Stimulated activated CD4-positive, alpha-beta T cell treated with anti-CD3 and anti-CD28 coated beads, TNF-alpha, amount 100 ng/mL, for 48 hours (primary cell): ENCODE results near the gene IVL.

ENCODE experiments used
- DNase-seq, 3 donors: peaks; one replicate each; pipeline ENCODE4 v3.0.0-alpha.2; 2020; ENCODE audit warnings: low read depth in 3 of 3

The IVL gene, protein sequence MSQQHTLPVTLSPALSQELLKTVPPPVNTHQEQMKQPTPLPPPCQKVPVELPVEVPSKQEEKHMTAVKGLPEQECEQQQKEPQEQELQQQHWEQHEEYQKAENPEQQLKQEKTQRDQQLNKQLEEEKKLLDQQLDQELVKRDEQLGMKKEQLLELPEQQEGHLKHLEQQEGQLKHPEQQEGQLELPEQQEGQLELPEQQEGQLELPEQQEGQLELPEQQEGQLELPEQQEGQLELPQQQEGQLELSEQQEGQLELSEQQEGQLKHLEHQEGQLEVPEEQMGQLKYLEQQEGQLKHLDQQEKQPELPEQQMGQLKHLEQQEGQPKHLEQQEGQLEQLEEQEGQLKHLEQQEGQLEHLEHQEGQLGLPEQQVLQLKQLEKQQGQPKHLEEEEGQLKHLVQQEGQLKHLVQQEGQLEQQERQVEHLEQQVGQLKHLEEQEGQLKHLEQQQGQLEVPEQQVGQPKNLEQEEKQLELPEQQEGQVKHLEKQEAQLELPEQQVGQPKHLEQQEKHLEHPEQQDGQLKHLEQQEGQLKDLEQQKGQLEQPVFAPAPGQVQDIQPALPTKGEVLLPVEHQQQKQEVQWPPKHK

DNA sequence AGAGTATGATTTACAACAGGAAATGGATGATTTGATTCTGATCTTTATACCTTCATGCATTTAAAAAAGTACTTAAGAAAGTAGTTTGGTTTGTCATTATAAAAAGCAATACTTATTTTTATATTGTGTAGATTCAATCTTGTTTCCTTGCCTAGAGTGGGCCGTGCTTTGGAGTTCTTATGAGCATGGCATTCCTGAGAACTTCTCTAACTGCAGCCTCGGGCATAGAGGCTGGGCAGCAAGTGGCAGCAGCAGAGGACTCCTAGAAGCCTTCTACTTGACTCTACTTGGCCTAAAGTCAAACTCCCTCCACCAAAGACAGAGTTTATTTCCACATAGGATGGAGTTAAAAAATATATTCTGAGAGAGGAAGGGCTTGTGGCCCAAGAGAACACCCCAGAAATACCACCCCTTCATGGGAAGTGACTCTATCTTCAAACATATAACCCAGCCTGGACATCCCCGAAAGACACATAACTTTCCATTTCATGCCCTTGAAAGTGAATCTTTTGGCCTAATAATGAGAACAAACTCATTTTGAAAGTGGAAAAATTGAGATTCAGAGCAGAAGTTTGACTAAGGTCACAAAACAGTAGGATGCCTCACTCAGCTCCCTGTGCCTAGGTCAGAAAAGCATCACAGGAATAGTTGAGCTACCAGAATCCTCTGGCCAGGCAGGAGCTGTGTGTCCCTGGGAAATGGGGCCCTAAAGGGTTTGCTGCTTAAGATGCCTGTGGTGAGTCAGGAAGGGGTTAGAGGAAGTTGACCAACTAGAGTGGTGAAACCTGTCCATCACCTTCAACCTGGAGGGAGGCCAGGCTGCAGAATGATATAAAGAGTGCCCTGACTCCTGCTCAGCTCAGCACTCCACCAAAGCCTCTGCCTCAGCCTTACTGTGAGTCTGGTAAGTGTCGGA, at the start of gene IVL:
TSS of gene IVL (plus strand) at position 861 of the 916 bp plus-strand sequence. CDS start 1,252 bp downstream, outside the sequence.
- no peak for DNase-seq

DNA sequence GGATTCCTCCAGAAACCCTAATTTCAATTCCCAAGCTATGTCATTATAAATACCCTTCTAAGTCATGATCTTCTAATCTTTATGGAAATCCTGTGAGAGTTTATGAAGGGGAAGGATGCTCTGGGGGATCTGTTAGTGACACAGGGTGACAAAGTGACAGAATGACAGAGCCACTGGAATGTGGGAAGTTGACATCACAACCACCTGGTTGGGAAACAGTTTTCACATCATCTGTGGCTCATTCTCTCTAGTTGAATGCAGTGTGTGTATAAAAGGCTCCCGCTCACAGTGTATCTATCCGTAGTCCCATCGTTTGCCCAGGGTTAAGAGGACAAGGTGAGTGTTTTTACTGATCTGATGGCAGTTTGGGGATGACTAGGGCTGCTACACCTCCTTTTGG, 48.6 kb upstream of the IVL start, which contains the start of gene LCE7A:
TSS of gene LCE7A (plus strand) at position 301 of the 400 bp plus-strand sequence. CDS start 702 bp downstream, outside the sequence.
- no peak for DNase-seq

DNA sequence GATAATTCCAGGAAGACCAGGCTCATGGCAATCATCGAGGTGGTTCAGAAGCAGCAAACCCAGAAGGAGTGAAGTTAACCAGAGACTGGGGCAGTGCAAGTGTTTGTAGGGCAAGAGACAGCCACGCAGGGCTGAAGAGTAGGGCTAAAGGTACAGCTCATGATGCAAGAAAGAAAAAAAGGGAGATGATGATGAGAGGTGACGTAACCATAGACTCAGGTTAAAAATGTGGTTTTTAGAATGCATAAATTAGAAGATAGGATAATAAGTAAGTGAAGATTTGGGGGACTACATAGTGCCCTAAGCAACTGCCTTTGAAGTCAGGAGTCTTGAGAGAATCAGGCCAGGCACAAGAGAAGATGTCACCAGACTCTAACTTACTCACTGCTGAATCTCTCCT, 48.2 kb upstream of the IVL start:
- DNase-seq: no peak

DNA sequence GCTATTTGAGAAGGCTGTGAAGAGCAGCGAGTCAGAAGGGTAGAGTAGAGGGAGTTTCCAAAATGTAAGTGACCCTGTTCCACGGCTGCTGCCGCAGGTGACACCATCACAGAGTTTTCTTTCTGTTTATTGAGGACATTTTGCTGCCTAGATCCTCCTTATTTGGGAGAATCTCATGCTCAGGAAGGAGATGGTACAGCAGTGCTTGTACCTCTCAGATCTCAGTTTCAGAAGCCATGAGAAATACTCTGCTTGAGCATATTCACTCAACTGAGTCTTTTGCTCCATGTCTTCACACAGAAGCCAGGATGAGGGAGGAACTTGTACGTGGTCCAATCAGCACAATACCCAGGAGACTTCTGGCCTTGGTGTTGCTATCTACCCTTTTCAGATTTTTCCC, 47.0 kb upstream of the IVL start:
- DNase-seq: no peak

GRCh38 chr1:152864443-152864842, 43.9 kb upstream of the IVL start:
- no peak for DNase-seq

DNA sequence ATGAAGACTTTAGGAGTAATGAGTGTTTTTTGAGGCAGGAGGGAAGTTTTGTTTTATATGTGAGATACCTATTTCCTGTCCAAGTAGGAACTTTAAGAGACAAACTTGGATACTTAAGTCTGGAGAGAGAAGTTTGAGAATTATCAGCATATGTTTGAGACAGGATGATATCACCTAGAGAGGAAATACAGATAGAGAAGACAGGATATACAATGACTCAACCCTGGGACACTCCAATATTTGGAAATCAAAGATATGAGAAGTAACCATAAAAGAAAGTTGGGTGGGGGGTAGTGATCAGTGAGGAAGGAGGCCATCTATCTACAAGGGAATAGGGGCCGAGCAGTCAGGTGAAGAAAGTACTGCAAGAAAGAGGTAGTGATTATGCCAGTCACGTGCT, 42.0 kb upstream of the IVL start:
- no peak for DNase-seq

DNA sequence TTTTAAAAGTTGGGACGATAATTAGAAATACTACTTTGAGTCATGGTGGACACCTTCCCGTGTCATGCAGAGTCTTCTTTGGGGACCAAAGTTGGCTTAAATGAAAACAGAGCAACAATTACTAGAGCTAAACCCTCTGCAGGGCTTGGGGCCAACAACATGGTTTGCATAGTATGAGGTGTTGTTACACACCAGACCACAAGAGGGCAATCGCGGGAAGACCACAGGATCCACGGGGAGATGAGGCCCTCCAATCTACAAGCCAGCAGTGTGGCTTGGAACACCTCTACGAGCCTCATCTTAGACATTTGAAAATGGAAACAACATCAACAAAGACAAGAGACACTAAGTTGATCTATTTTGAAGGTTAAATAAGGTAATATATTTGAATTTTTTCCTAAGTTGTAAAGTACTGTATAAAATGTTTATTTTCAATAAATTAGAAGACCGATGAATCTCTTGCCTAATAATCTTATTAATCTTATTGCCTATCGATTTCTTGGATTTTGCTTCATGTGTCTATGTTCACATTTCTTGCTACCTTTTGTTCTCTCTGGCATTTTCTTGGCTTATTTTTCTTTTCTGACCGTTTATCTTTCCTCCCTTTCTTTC, 38.4 kb upstream of the IVL start:
- DNase-seq: peak; percentile 34 to 51 (median 41)

- no peak for DNase-seq
Measured at GRCh38 chr1:152870831-152871730, 37.3 kb upstream of the IVL start.

GRCh38 chr1:152871731-152872126, 36.6 kb upstream of the IVL start:
- no peak for DNase-seq

GRCh38 chr1:152873495-152873894, 34.9 kb upstream of the IVL start:
- no peak for DNase-seq

DNA sequence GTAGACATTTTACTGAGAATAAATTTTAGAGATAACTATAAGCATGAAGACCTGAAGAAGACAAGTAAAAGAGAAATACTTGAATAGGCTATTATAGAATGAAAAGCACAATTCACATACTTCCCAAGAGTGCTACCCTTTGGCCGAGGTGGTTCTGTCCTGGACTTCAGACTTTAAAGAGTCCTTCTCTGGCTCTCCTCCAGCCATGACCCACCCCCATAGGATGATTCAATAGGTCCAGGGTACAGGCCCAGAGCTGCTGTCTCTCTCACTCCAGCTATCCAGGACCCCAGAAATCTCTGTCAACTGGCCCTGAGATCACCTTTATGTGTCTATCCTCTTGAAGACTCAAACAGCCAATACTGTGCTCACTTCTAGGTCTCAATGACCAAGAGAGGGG, 31.5 kb upstream of the IVL start:
- DNase-seq: no peak

- peak in 1 of 3 donors; percentile 25 for DNase-seq
Measured at GRCh38 chr1:152878042-152878441, 30.3 kb upstream of the IVL start, which contains the start of gene SMCP. Gene SMCP (plus strand): TSS chr1:152878322. CDS start chr1:152884423, 6,101 bp downstream.

DNA sequence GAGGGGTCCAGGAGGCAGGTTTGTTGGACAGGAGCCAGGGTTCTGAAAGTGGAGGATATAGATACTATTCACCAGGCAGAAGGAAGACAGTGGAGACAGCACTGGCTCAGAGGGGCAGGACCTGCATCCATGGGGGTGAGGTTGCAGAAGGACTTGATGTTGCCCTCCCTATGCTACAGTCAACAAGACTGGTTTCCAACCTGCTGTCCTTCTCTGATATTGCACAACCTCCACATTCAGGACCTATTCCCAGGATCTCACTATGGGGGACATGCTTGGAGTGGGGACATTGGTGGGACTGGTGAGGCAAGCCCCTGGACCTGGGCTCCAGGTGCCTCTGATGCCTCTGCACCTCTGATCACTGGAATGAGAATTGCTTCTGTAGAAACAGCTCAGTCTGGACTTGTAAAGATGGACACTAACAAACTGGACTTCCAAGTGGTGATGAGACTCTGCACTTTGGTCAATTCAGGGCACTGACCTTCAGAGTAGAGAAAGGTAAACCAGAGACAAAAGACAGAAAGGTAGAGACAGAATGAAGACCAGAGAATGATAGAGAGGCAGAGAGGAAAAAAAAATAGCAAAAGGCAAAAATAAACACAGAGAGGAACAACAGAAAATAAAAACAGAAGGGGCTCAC, 28.7 kb upstream of the IVL start:
- DNase-seq: no peak

GRCh38 chr1:152880316-152880715, 28.0 kb upstream of the IVL start:
- no peak for DNase-seq

GRCh38 chr1:152880907-152881306, 27.4 kb upstream of the IVL start:
- no peak for DNase-seq

DNA sequence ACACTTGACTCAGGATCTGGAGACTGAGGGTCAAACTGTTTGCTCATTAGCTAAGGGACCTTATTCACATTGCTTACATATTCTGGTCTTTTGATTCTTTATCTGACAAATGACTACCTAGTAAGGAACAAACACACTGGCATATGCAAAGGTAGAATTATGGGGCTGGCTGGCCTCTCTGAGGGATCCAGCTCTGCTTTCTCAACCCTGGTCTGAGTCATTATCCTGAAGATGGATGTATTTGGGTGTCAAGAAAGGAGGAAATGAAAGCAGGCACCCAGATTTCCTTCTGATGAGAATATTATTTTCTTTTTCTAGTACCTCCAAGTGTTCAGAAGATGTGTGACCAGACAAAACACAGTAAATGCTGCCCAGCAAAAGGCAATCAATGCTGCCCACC, 24.3 kb upstream of the IVL start:
- DNase-seq: no peak

DNA sequence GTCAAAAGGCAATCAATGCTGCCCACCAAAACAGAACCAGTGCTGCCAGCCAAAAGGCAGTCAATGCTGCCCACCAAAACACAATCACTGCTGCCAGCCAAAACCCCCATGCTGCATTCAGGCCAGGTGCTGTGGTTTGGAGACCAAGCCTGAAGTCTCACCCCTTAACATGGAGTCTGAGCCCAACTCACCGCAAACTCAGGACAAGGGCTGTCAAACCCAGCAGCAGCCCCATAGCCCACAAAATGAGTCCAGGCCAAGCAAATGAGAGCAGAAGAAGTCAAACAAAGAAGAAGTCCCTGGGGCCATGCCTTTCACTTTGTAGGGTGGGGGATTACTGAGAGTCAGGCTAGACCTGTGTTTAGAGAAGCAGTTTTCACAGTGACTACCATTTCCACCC, 23.8 kb upstream of the IVL start:
- DNase-seq: no peak

DNA sequence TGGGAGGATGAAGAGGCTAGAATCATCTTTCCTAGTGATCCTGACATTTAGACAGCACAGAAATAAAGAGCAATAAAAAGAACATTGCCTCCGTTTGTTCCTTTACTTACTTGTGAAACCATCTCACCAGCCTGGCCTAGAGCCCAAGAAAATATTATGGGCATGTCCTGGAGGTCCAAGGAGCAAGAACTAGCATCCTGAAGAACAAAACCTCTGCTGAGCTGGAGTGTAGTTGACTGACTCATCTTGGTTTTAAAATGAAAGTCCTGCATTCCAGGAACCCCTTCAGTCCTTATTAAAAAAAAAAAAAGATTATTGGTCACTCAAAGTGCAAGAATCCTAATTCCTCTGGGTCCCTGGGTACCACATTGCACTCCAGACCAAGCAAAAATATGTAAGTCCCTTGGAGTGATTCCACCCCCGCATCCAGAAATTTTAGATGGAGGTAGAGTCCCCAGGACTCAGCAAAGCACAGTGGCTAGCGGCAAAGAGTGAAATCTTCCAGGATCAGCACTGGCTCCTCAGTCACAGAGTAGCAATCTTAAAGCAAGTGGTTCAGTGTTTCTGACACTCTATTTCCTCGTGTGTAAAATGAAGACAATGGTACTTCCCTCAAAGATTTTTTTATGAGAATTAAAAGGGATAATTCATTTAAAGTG, 23.3 kb upstream of the IVL start:
- no peak for DNase-seq

DNA sequence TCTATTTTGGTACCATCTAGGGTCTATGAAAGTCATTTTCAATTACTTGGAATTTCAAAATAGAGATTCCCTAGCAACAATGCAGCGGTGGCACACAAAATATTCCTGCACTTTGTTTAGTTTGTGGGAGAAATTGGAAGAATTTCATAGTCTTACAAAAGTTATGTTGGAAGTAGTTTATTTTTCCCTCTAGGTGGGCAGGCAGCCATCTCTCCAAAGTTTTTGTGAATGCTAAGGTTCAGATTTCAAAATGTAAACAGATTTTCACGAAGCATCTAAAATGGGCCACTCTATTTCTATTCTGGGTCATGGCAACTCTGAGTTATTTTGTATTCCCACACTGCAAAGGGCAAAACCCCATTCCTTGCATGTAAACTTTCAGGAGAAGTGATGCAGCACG, 22.3 kb upstream of the IVL start:
- DNase-seq: no peak
